Urothelium cell line (cell line): Measurements from ENCODE around the gene GALNT16.
"Not testable (repeated sequence)": the region's sequence is repeated elsewhere in the genome, so short reads cannot be mapped to it uniquely, and the experiment has no call there.

ENCODE experiments used
- DNase-seq: peaks from one replicate; pipeline ENCODE4 v3.0.0; 2011; ENCODE audit warnings: low spot score, mixed read lengths
- FAIRE-seq: peaks from 2 replicates; lab custom pipeline; 2011; peaks lifted over from hg19 to GRCh38; lab: Jason Lieb, UNC

The GALNT16 gene

GRCh38 chr14:69259168-69259526, 811 bp upstream of the GALNT16 start:
- DNase-seq (no peak), FAIRE-seq (peak; percentile 72)

- DNase-seq (peak; percentile 68), FAIRE-seq (peak; percentile 94)
These were observed 367 bp downstream of the GALNT16 start for GRCh38 chr14:69260190-69260860.

GRCh38 chr14:69260861-69261564, 1.1 kb downstream of the GALNT16 start:
- DNase-seq (peak; percentile 42), FAIRE-seq (peak; percentile 93)

GRCh38 chr14:69261761-69262331, 1.9 kb downstream of the GALNT16 start:
- FAIRE-seq = no peak
- DNase-seq = peak; percentile 55

GRCh38 chr14:69262516-69262915, 2.6 kb downstream of the GALNT16 start:
- FAIRE-seq = no peak

GRCh38 chr14:69263364-69263763, 3.4 kb downstream of the GALNT16 start:
- peak; percentile 92 for DNase-seq
- no peak for FAIRE-seq

More at GRCh38 chr14:69262516-69262915, 2.6 kb downstream of the GALNT16 start:
- DNase-seq = no peak

GRCh38 chr14:69263771-69264170, 3.8 kb downstream of the GALNT16 start:
- peak; percentile 86 for FAIRE-seq
- DNase-seq = no peak

GRCh38 chr14:69266572-69267345, 6.8 kb downstream of the GALNT16 start:
- FAIRE-seq (no peak), DNase-seq (no peak)

- DNase-seq (no peak), FAIRE-seq (peak; percentile 82)
These were observed 7.5 kb downstream of the GALNT16 start for GRCh38 chr14:69267492-69267891.

GRCh38 chr14:69268223-69268622, 8.3 kb downstream of the GALNT16 start:
- FAIRE-seq (no peak), DNase-seq (no peak)

- FAIRE-seq = no peak
These were observed 8.8 kb downstream of the GALNT16 start for GRCh38 chr14:69268763-69269162.

GRCh38 chr14:69269381-69269780, 9.4 kb downstream of the GALNT16 start:
- DNase-seq = no peak
- peak; percentile 100 for FAIRE-seq

More at GRCh38 chr14:69268763-69269162, 8.8 kb downstream of the GALNT16 start:
- DNase-seq = peak; percentile 64

GRCh38 chr14:69270097-69270496, 10.1 kb downstream of the GALNT16 start:
- no peak for FAIRE-seq
- DNase-seq = no peak

- DNase-seq (peak; percentile 76), FAIRE-seq (peak; percentile 91)
These were observed 11.1 kb downstream of the GALNT16 start for GRCh38 chr14:69270795-69271708.

GRCh38 chr14:69274321-69274720, 14.4 kb downstream of the GALNT16 start:
- no peak for DNase-seq
- no peak for FAIRE-seq

- FAIRE-seq = no peak
- no peak for DNase-seq
These were observed 15.4 kb downstream of the GALNT16 start for GRCh38 chr14:69275331-69275730.

- FAIRE-seq, DNase-seq: not testable (repeated sequence)
These were observed 17.4 kb downstream of the GALNT16 start for GRCh38 chr14:69277356-69277755.

- FAIRE-seq (peak; percentile 79), DNase-seq (no peak)
These were observed 20.9 kb downstream of the GALNT16 start for GRCh38 chr14:69280746-69281291.

GRCh38 chr14:69281450-69282169, 21.7 kb downstream of the GALNT16 start:
- DNase-seq (no peak), FAIRE-seq (peak; percentile 9)
